ENCODE results near the gene POU2F1.

GRCh38 chr1:167364826-167365225 is 144.1 kb downstream of the POU2F1 start:
- TF ChIP-seq CTCF (IDR thresholded peaks at IDR 0.05; ENCODE audit: poor library complexity, severe bottlenecking) = no peak
- TF ChIP-seq TAF1 (IDR thresholded peaks at IDR 0.05; ENCODE audit: low read depth) = no peak
- no peak for TF ChIP-seq POLR2AphosphoS5 (IDR thresholded peaks at IDR 0.05)
